Thyroid gland (tissue), 4 donors: ENCODE results near the gene UTP15. TPM values are rescaled to one million over a fixed set of nuclear protein-coding genes. Genes with fewer than 3 reads are reported as not detected.

Source experiments
- DNase-seq, 2 donors: peaks; one replicate each; pipeline ENCODE4 v3.0.0-alpha.2; 2019
- H3K27ac ChIP-seq, 3 donors: fragments of 200-600 bp; sonication (generic); 1 replicate in 2 of 3; 2 replicates in 1 of 3; pipeline ENCODE4 v1.5.1; 2016 to 2019; ENCODE audit warnings: mild to moderate bottlenecking in 1 of 3, moderate library complexity in 1 of 3
- H3K27me3 ChIP-seq: fragments of 200-600 bp; sonication (generic); one replicate; pipeline ENCODE4 v1.5.1; 2019
- H3K36me3 ChIP-seq, 2 donors: fragments of 200-600 bp; sonication (generic); one replicate each; pipeline ENCODE4 v1.5.1; 2016 to 2019
- H3K4me1 ChIP-seq, 2 donors: fragments of 200-600 bp; sonication (generic); one replicate each; pipeline ENCODE4 v1.5.1; 2017 to 2019
- H3K4me3 ChIP-seq, 3 donors: fragments of 200-600 bp; sonication (generic); replicated peaks in 1 of 3; 1 replicate in 2 of 3; 2 replicates in 1 of 3; pipeline ENCODE4 v1.5.1; 2016; ENCODE audit warnings: mild to moderate bottlenecking in 1 of 3
- H3K9me3 ChIP-seq: fragments of 200-600 bp; sonication (generic); one replicate; pipeline ENCODE4 v1.5.1; 2017
- CTCF ChIP-seq, 6 experiments: fragments of 200-600 bp in 3 of 6; fragments of 450-650 bp in 3 of 6; sonication (generic) in 3 of 6; IDR thresholded peaks; one replicate each; pipeline ENCODE4 v1.5.1; 2016 to 2019; ENCODE audit warnings: antibody characterized with exemption in 6 of 6, mild to moderate bottlenecking in 2 of 6, inconsistent platforms in 1 of 6, moderate library complexity in 1 of 6
- POLR2A ChIP-seq, 2 donors: fragments of 450-650 bp; IDR thresholded peaks; one replicate each; pipeline ENCODE4 v1.6.1; 2017; ENCODE audit warnings: antibody characterized with exemption in 2 of 2, mild to moderate bottlenecking in 2 of 2, moderate library complexity in 1 of 2
- WGBS, 2 donors: methylation state at CpG; one replicate each; pipeline ENCODE4 v1.1.5; 2017; 5-methylcytosine and 5-hydroxymethylcytosine counted together
- intact Hi-C: fragments of 100-400 bp; cut with DNase I; formaldehyde crosslinking; loops from one replicate; pipeline ENCODE4 v1.15.1; 2023
- total RNA-seq, 4 donors: library from RNA; depleted of rRNA; stranded (reverse); fragments of >200 nt; gene quantifications; one replicate each; pipeline ENCODE4 v1.2.3, GENCODE V29; 2016

The UTP15 gene
- total RNA-seq, 4 donors from 2014 or later = 20.6 to 35.1 (median 30.7) TPM

GRCh38 chr5:73534011-73534644, 31.4 kb upstream of the UTP15 start:
- H3K4me3 ChIP-seq = no peak overlapping the region
- no peaks in the 10 kb centered on the region for H3K36me3 ChIP-seq
- TF ChIP-seq CTCF (IDR thresholded peaks at IDR 0.05) = no peak
- no peak for TF ChIP-seq POLR2A (IDR thresholded peaks at IDR 0.05)
- H3K27me3 ChIP-seq = no peaks in the 10 kb centered on the region
- H3K27ac ChIP-seq = no peak overlapping the region
- H3K9me3 ChIP-seq = no peaks in the 10 kb centered on the region
- DNase-seq = no peak
- H3K4me1 ChIP-seq = peaks cover 0 to 11% of the 10 kb centered on the region in 2 donors
- WGBS, 2 donors = 84 to 86% methylated on average over 5 of the region's 5 CpGs
- intact Hi-C loops = no loop called here

- Histone ChIP-seq H3K9me3 (no peaks in the 10 kb centered on the region), H3K27ac (no peak overlapping the region), H3K36me3 (no peaks in the 10 kb centered on the region), H3K4me3 (no peak overlapping the region), H3K4me1 (peaks cover 0 to 11% of the 10 kb centered on the region in 2 donors), H3K27me3 (no peaks in the 10 kb centered on the region)
- no peak for TF ChIP-seq CTCF (IDR thresholded peaks at IDR 0.05)
- intact Hi-C loops = no loop called here
- 95 to 97% methylated on average over 2 of the region's 2 CpGs for whole genome bisulfite sequencing, 2 donors
- DNase-seq = no peak
Observed at GRCh38 chr5:73534971-73535370, 30.6 kb upstream of the UTP15 start.

GRCh38 chr5:73539730-73540129, 25.8 kb upstream of the UTP15 start:
- no peak for DNase-seq
- H3K27ac ChIP-seq = no peak overlapping the region
- no peaks in the 10 kb centered on the region for H3K9me3 ChIP-seq
- H3K27me3 ChIP-seq = no peaks in the 10 kb centered on the region
- no peaks in the 10 kb centered on the region for H3K36me3 ChIP-seq
- no peak overlapping the region for H3K4me3 ChIP-seq
- peaks cover 5 to 21% of the 10 kb centered on the region in 2 donors for H3K4me1 ChIP-seq
- TF ChIP-seq CTCF (IDR thresholded peaks at IDR 0.05) (no peak), POLR2A (IDR thresholded peaks at IDR 0.05) (no peak)
- intact Hi-C loops = no loop called here
- 91 to 94% methylated on average over 2 of the region's 2 CpGs for WGBS, 2 donors

- H3K27me3 ChIP-seq = no peaks in the 10 kb centered on the region
- H3K4me3 ChIP-seq = no peak overlapping the region
- H3K4me1 ChIP-seq = peaks cover 10 to 25% of the 10 kb centered on the region in 2 donors
- no peaks in the 10 kb centered on the region for H3K9me3 ChIP-seq
- TF ChIP-seq POLR2A (IDR thresholded peaks at IDR 0.05) = no peak
- TF ChIP-seq CTCF (IDR thresholded peaks at IDR 0.05) = no peak
- no peaks in the 10 kb centered on the region for H3K36me3 ChIP-seq
- no peak for DNase-seq
- intact Hi-C loops = no loop called here
- 63 to 66% methylated on average over 3 of the region's 3 CpGs for WGBS, 2 donors
- H3K27ac ChIP-seq = no peak overlapping the region
Observed at GRCh38 chr5:73540192-73540591, 25.4 kb upstream of the UTP15 start.

GRCh38 chr5:73542020-73542419, 23.5 kb upstream of the UTP15 start:
- intact Hi-C loops = no loop called here
- TF ChIP-seq POLR2A (IDR thresholded peaks at IDR 0.05) = no peak
- no peak for TF ChIP-seq CTCF (IDR thresholded peaks at IDR 0.05)
- Histone ChIP-seq H3K4me3 (no peak overlapping the region), H3K9me3 (no peaks in the 10 kb centered on the region), H3K27me3 (no peaks in the 10 kb centered on the region), H3K36me3 (no peaks in the 10 kb centered on the region), H3K4me1 (peaks cover 10 to 29% of the 10 kb centered on the region in 2 donors), H3K27ac (no peak overlapping the region)
- no peak for DNase-seq
- WGBS, 2 donors = 67 to 82% methylated on average over 4 of the region's 4 CpGs
